ENCODE results near the gene HJURP. TPM values are rescaled to one million over a fixed set of nuclear protein-coding genes. Genes with fewer than 3 reads are reported as not detected.

Gene HJURP
- polyA plus RNA-seq, 1 donor (not counting 4 experiments of a cell fraction or from before 2014, with no cell fraction given) = 20.2 TPM

DNA sequence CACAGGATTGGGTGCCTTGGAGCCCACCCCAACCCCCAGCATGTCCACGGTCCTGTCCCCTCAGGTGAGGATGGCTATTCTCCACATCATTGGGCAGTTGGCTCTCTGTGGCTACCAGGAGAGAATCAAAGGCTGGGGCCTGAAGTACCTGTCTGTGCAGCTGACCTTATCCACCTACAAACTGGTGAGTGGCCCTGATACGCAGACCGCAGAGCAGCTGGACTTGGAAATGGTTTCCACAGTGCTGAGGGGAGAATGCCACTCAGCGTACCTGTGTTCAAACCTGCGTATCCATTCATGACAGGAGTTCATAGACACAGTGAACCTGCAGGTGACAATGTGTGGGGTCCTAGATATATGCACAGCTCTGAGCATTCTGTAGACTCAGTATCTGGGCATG, 54.6 kb downstream of the HJURP start:
- no peak overlapping the region for H3K4me2 ChIP-seq (ENCODE audit: control insufficient read depth, extremely low read depth, insufficient read depth, low read depth, low read length)
- no peaks in the 10 kb centered on the region for H3K79me2 ChIP-seq (ENCODE audit: control insufficient read depth, insufficient read depth, low read length)
- H4K20me1 ChIP-seq (ENCODE audit: control insufficient read depth, extremely low read depth, insufficient read depth, low read length) = no peaks in the 10 kb centered on the region
- FAIRE-seq (no peak), DNase-seq (ENCODE audit: low read depth, low spot score) (no peak)
- H3K9me1 ChIP-seq (ENCODE audit: control insufficient read depth, extremely low read depth, insufficient read depth, low read length) = no peaks in the 10 kb centered on the region
- H3K27me3 ChIP-seq (ENCODE audit: control insufficient read depth, extremely low read depth, insufficient read depth, low read length) = peaks cover 6% of the 10 kb centered on the region
- no peak for TF ChIP-seq EZH2 (IDR thresholded peaks at IDR 0.05; ENCODE audit: low read length)
- TF ChIP-seq, protein P1, sequence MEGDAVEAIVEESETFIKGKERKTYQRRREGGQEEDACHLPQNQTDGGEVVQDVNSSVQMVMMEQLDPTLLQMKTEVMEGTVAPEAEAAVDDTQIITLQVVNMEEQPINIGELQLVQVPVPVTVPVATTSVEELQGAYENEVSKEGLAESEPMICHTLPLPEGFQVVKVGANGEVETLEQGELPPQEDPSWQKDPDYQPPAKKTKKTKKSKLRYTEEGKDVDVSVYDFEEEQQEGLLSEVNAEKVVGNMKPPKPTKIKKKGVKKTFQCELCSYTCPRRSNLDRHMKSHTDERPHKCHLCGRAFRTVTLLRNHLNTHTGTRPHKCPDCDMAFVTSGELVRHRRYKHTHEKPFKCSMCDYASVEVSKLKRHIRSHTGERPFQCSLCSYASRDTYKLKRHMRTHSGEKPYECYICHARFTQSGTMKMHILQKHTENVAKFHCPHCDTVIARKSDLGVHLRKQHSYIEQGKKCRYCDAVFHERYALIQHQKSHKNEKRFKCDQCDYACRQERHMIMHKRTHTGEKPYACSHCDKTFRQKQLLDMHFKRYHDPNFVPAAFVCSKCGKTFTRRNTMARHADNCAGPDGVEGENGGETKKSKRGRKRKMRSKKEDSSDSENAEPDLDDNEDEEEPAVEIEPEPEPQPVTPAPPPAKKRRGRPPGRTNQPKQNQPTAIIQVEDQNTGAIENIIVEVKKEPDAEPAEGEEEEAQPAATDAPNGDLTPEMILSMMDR (optimal IDR thresholded peaks at IDR 0.05 in 1 of 3, IDR thresholded peaks at IDR 0.05 in 1 of 3, conservative IDR thresholded peaks at IDR 0.05 in 1 of 3; ENCODE audit: extremely low read depth in 1 of 3, insufficient read depth in 2 of 3, low read length in 3 of 3) = no peak
- H3K9ac ChIP-seq (ENCODE audit: control insufficient read depth, extremely low read depth, insufficient read depth, low read length) = no peak overlapping the region
- H3K9me3 ChIP-seq (ENCODE audit: control insufficient read depth, low read depth, low read length) = no peaks in the 10 kb centered on the region
- no peak overlapping the region for H3K4me3 ChIP-seq (ENCODE audit: control insufficient read depth in 2 of 3, extremely low read depth in 1 of 3, insufficient read depth in 2 of 3, low read depth in 1 of 3, low read length in 3 of 3)
- dilution Hi-C loops (cut with MboI; ENCODE audit: extremely low pct_ligation_motif_present, low sequenced_read_pairs) = no loop called here
- no peak overlapping the region for H2AFZ ChIP-seq (ENCODE audit: control insufficient read depth, low read length)
- no peak overlapping the region for H3K27ac ChIP-seq (ENCODE audit: control insufficient read depth, insufficient read depth, low read length)
- H3K4me1 ChIP-seq (ENCODE audit: control insufficient read depth, extremely low read depth, insufficient read depth, low read length) = peaks cover 9% of the 10 kb centered on the region
- H3K36me3 ChIP-seq (ENCODE audit: control insufficient read depth in 2 of 2, extremely low read depth in 1 of 2, insufficient read depth in 2 of 2, low read length in 2 of 2) = no peaks in the 10 kb centered on the region

DNA sequence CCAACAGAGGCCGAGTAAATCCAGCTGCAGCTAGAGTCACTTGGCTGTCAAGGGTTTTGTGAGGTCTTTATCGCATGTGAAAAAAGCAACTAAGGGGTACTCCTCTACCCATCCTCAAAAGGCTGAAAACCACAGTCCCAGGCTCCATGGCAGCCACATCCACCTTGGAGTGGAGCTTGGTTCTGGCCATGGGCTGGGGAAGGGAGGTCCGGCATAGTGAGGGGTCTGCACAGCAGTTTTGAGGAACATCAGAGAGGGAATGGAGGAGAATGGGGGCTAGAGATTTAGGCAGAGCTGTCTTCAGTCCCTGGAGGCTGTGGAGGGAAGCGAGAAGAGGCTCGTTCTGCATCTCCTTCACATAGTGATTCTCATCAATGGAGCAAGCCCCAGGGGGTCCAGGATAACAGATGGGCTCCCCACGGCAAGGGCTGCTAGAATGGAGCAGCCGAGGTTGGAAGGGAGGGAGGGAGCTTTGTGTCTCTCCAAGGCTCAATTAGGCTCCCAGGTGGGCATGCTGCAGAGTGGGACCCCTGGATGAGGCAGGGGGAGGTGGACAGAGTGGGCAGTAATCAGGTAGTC, 55.2 kb downstream of the HJURP start:
- no peaks in the 10 kb centered on the region for H4K20me1 ChIP-seq (ENCODE audit: control insufficient read depth, extremely low read depth, insufficient read depth, low read length)
- no peak for FAIRE-seq
- no peak for DNase-seq (ENCODE audit: low read depth, low spot score)
- no peaks in the 10 kb centered on the region for H3K9me3 ChIP-seq (ENCODE audit: control insufficient read depth, low read depth, low read length)
- H3K9ac ChIP-seq (ENCODE audit: control insufficient read depth, extremely low read depth, insufficient read depth, low read length) = no peak overlapping the region
- no peak overlapping the region for H3K27ac ChIP-seq (ENCODE audit: control insufficient read depth, insufficient read depth, low read length)
- no peaks in the 10 kb centered on the region for H3K36me3 ChIP-seq (ENCODE audit: control insufficient read depth in 2 of 2, extremely low read depth in 1 of 2, insufficient read depth in 2 of 2, low read length in 2 of 2)
- no peaks in the 10 kb centered on the region for H3K79me2 ChIP-seq (ENCODE audit: control insufficient read depth, insufficient read depth, low read length)
- TF ChIP-seq, protein P1 (optimal IDR thresholded peaks at IDR 0.05 in 1 of 3, IDR thresholded peaks at IDR 0.05 in 1 of 3, conservative IDR thresholded peaks at IDR 0.05 in 1 of 3; ENCODE audit: extremely low read depth in 1 of 3, insufficient read depth in 2 of 3, low read length in 3 of 3) = no peak
- TF ChIP-seq EZH2 (IDR thresholded peaks at IDR 0.05; ENCODE audit: low read length) = no peak
- no peak overlapping the region for H2AFZ ChIP-seq (ENCODE audit: control insufficient read depth, low read length)
- H3K4me1 ChIP-seq (ENCODE audit: control insufficient read depth, extremely low read depth, insufficient read depth, low read length) = peaks cover 9% of the 10 kb centered on the region
- dilution Hi-C loops (cut with MboI; ENCODE audit: extremely low pct_ligation_motif_present, low sequenced_read_pairs) = no loop called here
- H3K4me3 ChIP-seq (ENCODE audit: control insufficient read depth in 2 of 3, extremely low read depth in 1 of 3, insufficient read depth in 2 of 3, low read depth in 1 of 3, low read length in 3 of 3) = no peak overlapping the region
- no peak overlapping the region for H3K4me2 ChIP-seq (ENCODE audit: control insufficient read depth, extremely low read depth, insufficient read depth, low read depth, low read length)
- H3K9me1 ChIP-seq (ENCODE audit: control insufficient read depth, extremely low read depth, insufficient read depth, low read length) = no peaks in the 10 kb centered on the region
- peaks cover 6% of the 10 kb centered on the region for H3K27me3 ChIP-seq (ENCODE audit: control insufficient read depth, extremely low read depth, insufficient read depth, low read length)

Measured in keratinocyte (primary cell).